ENCODE data around the gene MGLL. TPM values are rescaled to one million over a fixed set of nuclear protein-coding genes. Genes with fewer than 3 reads are reported as not detected.

The MGLL gene
- total RNA-seq, 1 donor from 2014 or later, result 12.5 TPM

DNA sequence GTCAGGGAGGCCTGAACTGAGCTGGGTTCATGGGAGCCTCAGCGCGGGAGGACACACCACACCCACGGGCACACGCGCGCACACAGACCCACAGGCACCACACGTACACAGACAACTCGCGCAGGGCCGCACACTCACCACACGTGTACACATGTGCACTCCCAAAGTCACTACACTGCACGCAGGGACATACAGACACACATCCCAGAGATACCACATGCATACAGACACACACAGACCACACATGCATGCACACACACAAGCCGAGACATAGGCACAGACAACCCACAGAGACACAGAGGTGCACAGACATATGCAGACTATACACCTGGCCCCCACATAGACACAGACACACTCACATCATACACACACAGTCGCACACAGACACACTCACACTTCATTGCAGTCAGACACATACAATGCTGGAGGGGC, 1.1 kb upstream of the MGLL start:
- H3K27ac ChIP-seq (ENCODE audit: low read depth, low read length), result peak overlapping the region; percentile 16
- peaks cover 20 to 41% (median 31%) of the 10 kb centered on the region in 3 donors for H3K4me1 ChIP-seq (ENCODE audit: control insufficient read depth in 3 of 3, insufficient read depth in 3 of 3, low read length in 3 of 3)
- H3K9ac ChIP-seq (ENCODE audit: low read depth in 1 of 3, low read length in 3 of 3), result peak overlapping the region; percentile 63 to 83 (median 71)

DNA sequence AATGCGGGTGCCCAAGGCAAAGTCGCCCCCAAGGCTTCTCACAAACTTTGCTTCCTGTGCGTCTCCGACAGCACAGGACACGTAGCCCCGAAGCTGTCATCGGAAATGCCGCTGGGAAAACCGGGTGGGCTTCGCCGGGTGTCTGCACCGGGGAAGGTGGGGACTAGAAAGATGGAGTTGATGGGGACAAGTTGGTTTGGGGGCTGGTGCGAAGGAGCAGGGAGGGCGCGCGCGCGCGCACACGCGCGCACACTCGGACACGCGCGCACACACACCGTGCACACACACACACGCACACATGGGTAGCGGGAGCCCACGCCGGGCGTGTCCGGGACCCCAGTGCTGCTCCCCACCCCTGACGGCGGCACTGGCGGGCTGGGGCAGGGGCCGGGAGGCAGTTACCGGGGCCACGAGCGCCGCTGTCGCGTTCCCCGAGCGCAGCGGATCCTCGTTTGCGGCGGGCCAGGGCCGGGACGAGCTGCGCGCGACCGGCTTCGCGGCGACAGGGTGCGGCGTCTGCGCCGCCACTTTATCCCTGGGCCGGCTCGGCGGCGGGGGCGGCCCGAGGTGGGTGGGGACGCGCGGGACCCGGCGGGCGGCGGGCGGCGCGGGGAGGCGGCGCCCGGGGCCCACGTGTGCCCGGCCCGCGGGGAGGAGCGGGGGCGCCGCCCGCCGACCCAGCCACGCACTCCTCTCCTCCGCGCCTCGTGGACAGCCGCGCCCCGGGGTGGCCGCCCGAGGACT, 539 bp upstream of the MGLL start:
- Histone ChIP-seq H3K27me3 (ENCODE audit: control insufficient read depth in 3 of 3, insufficient read depth in 3 of 3, low read length in 3 of 3) (no peaks in the 10 kb centered on the region), H3K36me3 (ENCODE audit: control insufficient read depth in 3 of 3, insufficient read depth in 3 of 3, low read length in 3 of 3) (peaks cover 0 to 13% (median 3%) of the 10 kb centered on the region in 3 donors), H3K4me1 (ENCODE audit: control insufficient read depth in 3 of 3, insufficient read depth in 3 of 3, low read length in 3 of 3) (peaks cover 23 to 45% (median 37%) of the 10 kb centered on the region in 3 donors), H3K9ac (ENCODE audit: low read depth in 1 of 3, low read length in 3 of 3) (peak overlapping the region; percentile 81 to 95 (median 88)), H3K4me3 (ENCODE audit: low read length in 3 of 3) (peak overlapping the region; percentile 84 to 93 (median 88)), H3K9me3 (ENCODE audit: control insufficient read depth in 3 of 3, low read length in 3 of 3) (no peaks in the 10 kb centered on the region), H3K27ac (ENCODE audit: low read depth, low read length) (peak overlapping the region; percentile 79)

More for the DNA sequence above, 1.1 kb upstream of the MGLL start:
- Histone ChIP-seq H3K27me3 (ENCODE audit: control insufficient read depth in 3 of 3, insufficient read depth in 3 of 3, low read length in 3 of 3) (no peaks in the 10 kb centered on the region), H3K36me3 (ENCODE audit: control insufficient read depth in 3 of 3, insufficient read depth in 3 of 3, low read length in 3 of 3) (peaks cover 0 to 12% (median 2%) of the 10 kb centered on the region in 3 donors), H3K4me3 (ENCODE audit: low read length in 3 of 3) (peak overlapping the region; percentile 65 to 84 (median 80)), H3K9me3 (ENCODE audit: control insufficient read depth in 3 of 3, low read length in 3 of 3) (no peaks in the 10 kb centered on the region)

DNA sequence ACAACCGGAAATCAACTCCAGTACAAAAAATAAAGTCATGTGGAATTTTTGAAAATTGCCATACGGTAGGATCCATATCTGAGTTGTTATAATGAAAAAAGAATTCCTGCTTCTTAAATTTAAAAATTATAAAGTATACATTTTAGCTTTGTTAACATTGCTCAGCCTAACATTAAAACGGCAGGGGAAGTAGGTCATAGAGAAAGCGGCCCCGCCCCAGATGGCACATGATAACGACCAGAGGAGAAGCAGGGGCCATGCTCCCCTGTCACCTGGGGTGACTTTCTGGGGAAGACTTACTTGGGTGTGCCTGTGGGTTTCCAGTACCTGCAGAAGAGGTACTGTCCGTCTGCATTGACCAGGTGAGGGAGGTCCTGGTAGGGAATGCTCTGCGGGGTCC, 921 bp downstream of the MGLL start:
- Histone ChIP-seq H3K9me3 (ENCODE audit: control insufficient read depth in 3 of 3, low read length in 3 of 3) (no peaks in the 10 kb centered on the region), H3K36me3 (ENCODE audit: control insufficient read depth in 3 of 3, insufficient read depth in 3 of 3, low read length in 3 of 3) (peaks cover 3 to 19% (median 7%) of the 10 kb centered on the region in 3 donors), H3K4me3 (ENCODE audit: low read length in 3 of 3) (peak overlapping the region; percentile 84 to 93 (median 88)), H3K9ac (ENCODE audit: low read depth in 1 of 3, low read length in 3 of 3) (peak overlapping the region in 2 of 3 donors; percentile 81 to 95), H3K4me1 (ENCODE audit: control insufficient read depth in 3 of 3, insufficient read depth in 3 of 3, low read length in 3 of 3) (peaks cover 37 to 59% (median 52%) of the 10 kb centered on the region in 3 donors), H3K27ac (ENCODE audit: low read depth, low read length) (peak overlapping the region; percentile 79), H3K27me3 (ENCODE audit: control insufficient read depth in 3 of 3, insufficient read depth in 3 of 3, low read length in 3 of 3) (no peaks in the 10 kb centered on the region)

DNA sequence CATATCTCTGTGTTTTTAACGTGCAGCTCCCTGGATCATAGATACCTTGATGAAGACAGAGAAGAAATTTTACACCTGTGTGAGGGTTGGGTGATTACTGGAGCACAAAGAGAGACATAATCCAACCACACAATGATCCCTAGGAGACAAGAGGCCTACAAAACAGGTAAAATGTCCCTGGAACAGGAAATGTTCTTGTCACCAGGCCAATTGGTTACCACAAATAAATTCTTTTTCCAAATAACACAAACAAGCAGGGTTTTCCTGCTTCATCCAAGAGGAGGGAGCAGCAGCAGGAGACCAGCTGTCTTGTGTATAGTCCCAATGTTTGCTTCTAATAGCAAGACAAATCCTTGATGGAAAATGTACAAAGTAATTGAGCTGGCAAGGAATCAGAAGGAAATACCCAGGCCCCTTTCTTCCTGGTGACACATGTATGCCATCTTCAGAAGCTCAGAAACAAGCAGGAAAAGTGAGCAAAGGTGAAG, 1.4 kb downstream of the MGLL start:
- H3K4me3 ChIP-seq (ENCODE audit: low read length in 3 of 3), result peak overlapping the region; percentile 6 to 88 (median 7)
- H3K4me1 ChIP-seq (ENCODE audit: control insufficient read depth in 3 of 3, insufficient read depth in 3 of 3, low read length in 3 of 3), result peaks cover 41 to 64% (median 52%) of the 10 kb centered on the region in 3 donors
- H3K9me3 ChIP-seq (ENCODE audit: control insufficient read depth in 3 of 3, low read length in 3 of 3), result no peaks in the 10 kb centered on the region
- peak overlapping the region; percentile 1 to 63 (median 24) for H3K9ac ChIP-seq (ENCODE audit: low read depth in 1 of 3, low read length in 3 of 3)
- no peaks in the 10 kb centered on the region for H3K27me3 ChIP-seq (ENCODE audit: control insufficient read depth in 3 of 3, insufficient read depth in 3 of 3, low read length in 3 of 3)
- H3K36me3 ChIP-seq (ENCODE audit: control insufficient read depth in 3 of 3, insufficient read depth in 3 of 3, low read length in 3 of 3), result peaks cover 6 to 22% (median 12%) of the 10 kb centered on the region in 3 donors
- peak overlapping the region; percentile 77 for H3K27ac ChIP-seq (ENCODE audit: low read depth, low read length)

DNA sequence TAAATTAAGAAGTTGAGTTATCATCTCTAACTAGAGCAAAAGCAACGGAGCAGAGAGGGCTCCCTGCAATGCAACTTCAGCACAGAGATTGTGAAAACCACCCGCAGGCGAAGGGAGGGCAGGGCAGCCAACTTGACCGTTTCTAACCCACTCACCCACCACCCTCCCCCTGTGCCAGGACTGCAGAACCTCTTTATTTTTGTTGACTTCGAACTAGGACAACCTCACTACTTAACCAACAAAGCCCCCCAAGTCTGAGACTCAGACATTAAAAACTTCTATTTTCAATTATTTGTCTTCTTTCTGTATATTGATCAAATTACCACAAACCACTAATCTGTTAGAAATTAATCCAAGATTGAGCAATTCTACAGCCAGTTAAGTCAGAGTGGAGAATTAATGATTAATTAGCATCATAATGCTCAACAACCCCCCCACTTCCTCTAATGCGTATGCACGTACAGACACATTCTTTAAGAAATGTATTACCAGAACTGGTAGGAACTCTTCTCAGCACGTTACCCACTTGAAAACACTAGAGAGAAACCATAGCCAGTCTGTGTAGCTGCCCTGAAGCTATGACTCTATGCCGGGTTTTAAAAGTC, 2.0 kb downstream of the MGLL start:
- H3K36me3 ChIP-seq (ENCODE audit: control insufficient read depth in 3 of 3, insufficient read depth in 3 of 3, low read length in 3 of 3), result peaks cover 11 to 26% (median 12%) of the 10 kb centered on the region in 3 donors
- peaks cover 47 to 70% (median 53%) of the 10 kb centered on the region in 3 donors for H3K4me1 ChIP-seq (ENCODE audit: control insufficient read depth in 3 of 3, insufficient read depth in 3 of 3, low read length in 3 of 3)
- H3K27me3 ChIP-seq (ENCODE audit: control insufficient read depth in 3 of 3, insufficient read depth in 3 of 3, low read length in 3 of 3), result no peaks in the 10 kb centered on the region
- peak overlapping the region; percentile 1 to 63 (median 24) for H3K9ac ChIP-seq (ENCODE audit: low read depth in 1 of 3, low read length in 3 of 3)
- H3K27ac ChIP-seq (ENCODE audit: low read depth, low read length), result peak overlapping the region; percentile 77
- no peaks in the 10 kb centered on the region for H3K9me3 ChIP-seq (ENCODE audit: control insufficient read depth in 3 of 3, low read length in 3 of 3)
- peak overlapping the region; percentile 27 to 88 (median 54) for H3K4me3 ChIP-seq (ENCODE audit: low read length in 3 of 3)

DNA sequence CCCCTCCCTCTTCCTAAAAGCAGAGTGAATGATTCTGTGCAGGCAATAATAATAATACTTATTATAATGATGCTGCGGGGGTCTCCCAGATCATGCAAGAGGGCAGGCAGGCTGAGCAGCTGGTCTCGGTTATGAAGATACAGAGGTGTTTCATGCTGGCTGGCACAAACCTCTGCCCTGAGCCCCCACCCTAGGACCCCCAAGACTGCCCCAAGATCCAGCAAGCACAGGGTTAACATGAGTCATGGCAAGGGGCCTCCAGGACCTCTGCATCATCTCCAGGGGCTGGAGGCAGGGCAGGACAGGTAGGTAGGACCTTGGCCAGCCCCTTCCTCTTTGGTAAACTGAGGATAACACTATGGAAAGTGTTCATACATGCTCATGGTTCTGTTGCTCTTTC, 2.7 kb downstream of the MGLL start:
- Histone ChIP-seq H3K27ac (ENCODE audit: low read depth, low read length) (peak overlapping the region; percentile 77), H3K4me3 (ENCODE audit: low read length in 3 of 3) (peak overlapping the region; percentile 27 to 88 (median 54)), H3K27me3 (ENCODE audit: control insufficient read depth in 3 of 3, insufficient read depth in 3 of 3, low read length in 3 of 3) (no peaks in the 10 kb centered on the region), H3K4me1 (ENCODE audit: control insufficient read depth in 3 of 3, insufficient read depth in 3 of 3, low read length in 3 of 3) (peaks cover 52 to 76% (median 59%) of the 10 kb centered on the region in 3 donors), H3K9ac (ENCODE audit: low read depth in 1 of 3, low read length in 3 of 3) (peak overlapping the region; percentile 1 to 63 (median 16)), H3K36me3 (ENCODE audit: control insufficient read depth in 3 of 3, insufficient read depth in 3 of 3, low read length in 3 of 3) (peaks cover 12 to 28% (median 13%) of the 10 kb centered on the region in 3 donors), H3K9me3 (ENCODE audit: control insufficient read depth in 3 of 3, low read length in 3 of 3) (no peaks in the 10 kb centered on the region)

DNA sequence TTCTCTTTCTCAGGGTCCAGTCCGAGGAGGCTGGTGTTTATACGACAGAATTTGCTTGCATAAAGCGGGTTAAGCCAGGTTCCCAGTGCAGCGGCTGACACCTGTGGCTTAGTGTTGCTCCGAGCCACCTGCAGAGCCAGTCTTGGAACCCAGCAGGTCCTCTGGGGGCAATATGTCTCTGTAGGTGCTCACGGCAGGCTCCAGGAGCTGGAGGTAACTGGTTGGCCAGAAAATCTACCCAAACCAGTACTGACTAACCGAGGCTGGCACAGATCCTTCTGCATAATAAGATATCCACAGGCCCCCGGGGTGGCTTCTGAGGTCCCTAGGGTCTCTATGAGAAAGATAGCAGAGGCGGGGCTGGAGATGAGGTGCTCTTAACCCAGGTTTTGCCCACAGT, 3.2 kb downstream of the MGLL start:
- Histone ChIP-seq H3K9me3 (ENCODE audit: control insufficient read depth in 3 of 3, low read length in 3 of 3) (no peaks in the 10 kb centered on the region), H3K9ac (ENCODE audit: low read depth in 1 of 3, low read length in 3 of 3) (peak overlapping the region in 2 of 3 donors; percentile 1 to 16), H3K27me3 (ENCODE audit: control insufficient read depth in 3 of 3, insufficient read depth in 3 of 3, low read length in 3 of 3) (no peaks in the 10 kb centered on the region), H3K27ac (ENCODE audit: low read depth, low read length) (peak overlapping the region; percentile 77), H3K4me1 (ENCODE audit: control insufficient read depth in 3 of 3, insufficient read depth in 3 of 3, low read length in 3 of 3) (peaks cover 58 to 80% (median 61%) of the 10 kb centered on the region in 3 donors), H3K4me3 (ENCODE audit: low read length in 3 of 3) (peak overlapping the region in 1 of 3 donors; percentile 22), H3K36me3 (ENCODE audit: control insufficient read depth in 3 of 3, insufficient read depth in 3 of 3, low read length in 3 of 3) (peaks cover 12 to 30% (median 13%) of the 10 kb centered on the region in 3 donors)

DNA sequence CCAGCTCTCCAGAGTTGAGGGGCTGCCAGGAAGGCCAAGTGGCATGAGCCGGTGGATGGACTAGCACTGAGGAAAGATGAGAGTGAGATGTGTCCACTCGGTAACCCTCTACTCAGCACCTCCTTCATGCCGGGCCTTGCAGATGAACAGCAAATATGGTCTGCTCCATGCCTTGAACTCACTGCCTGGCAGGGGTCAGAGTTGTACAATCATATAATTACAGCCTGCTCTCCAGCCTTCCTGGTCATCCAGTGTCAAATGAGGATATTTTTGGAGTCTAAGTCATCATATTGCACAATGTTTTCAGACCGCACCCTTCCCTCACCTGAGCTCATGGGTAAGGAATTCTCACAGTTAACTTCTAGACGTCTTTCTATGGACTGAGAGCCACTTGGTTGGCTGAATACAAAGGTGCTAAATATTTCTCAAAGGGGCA, 4.9 kb downstream of the MGLL start:
- Histone ChIP-seq H3K9me3 (ENCODE audit: control insufficient read depth in 3 of 3, low read length in 3 of 3) (no peaks in the 10 kb centered on the region), H3K4me3 (ENCODE audit: low read length in 3 of 3) (peak overlapping the region in 2 of 3 donors; percentile 18 to 41), H3K9ac (ENCODE audit: low read depth in 1 of 3, low read length in 3 of 3) (peak overlapping the region in 2 of 3 donors; percentile 51 to 55), H3K27me3 (ENCODE audit: control insufficient read depth in 3 of 3, insufficient read depth in 3 of 3, low read length in 3 of 3) (no peaks in the 10 kb centered on the region), H3K36me3 (ENCODE audit: control insufficient read depth in 3 of 3, insufficient read depth in 3 of 3, low read length in 3 of 3) (peaks cover 16 to 42% (median 20%) of the 10 kb centered on the region in 3 donors), H3K4me1 (ENCODE audit: control insufficient read depth in 3 of 3, insufficient read depth in 3 of 3, low read length in 3 of 3) (peaks cover 58 to 73% (median 62%) of the 10 kb centered on the region in 3 donors), H3K27ac (ENCODE audit: low read depth, low read length) (peak overlapping the region; percentile 77)

DNA sequence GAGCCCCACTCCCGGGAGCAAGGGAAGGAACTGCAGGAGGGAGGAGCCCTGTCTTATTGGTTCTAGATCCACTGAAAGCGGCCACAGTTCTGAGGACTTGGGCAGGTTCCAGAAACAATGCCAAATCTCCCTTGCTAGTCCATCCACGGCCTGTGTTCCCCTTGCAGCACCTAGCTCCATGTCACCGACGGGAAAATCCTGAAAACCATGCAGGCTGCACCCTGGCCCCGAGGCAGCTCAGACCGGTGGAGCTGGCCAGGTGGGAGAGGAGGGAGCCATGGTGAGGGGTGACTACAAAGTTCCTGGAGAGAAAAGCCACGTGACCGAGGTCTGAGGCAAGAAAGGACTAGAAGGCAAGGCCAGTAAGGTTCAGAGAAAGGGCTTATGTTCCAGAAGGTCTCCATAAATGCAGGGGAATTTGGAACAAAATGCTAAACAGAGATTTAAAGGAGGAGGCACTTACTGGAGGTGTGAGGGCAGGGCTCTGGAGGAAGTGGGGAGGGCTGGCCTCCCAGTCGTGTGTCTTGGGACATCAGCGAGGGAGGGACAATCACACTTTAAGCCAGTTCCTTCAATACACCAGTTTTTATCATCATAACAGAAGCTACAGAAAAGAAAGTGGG, 5.4 kb downstream of the MGLL start:
- H3K27ac ChIP-seq (ENCODE audit: low read depth, low read length), result peak overlapping the region; percentile 77
- H3K9me3 ChIP-seq (ENCODE audit: control insufficient read depth in 3 of 3, low read length in 3 of 3), result no peaks in the 10 kb centered on the region
- peaks cover 21 to 47% (median 21%) of the 10 kb centered on the region in 3 donors for H3K36me3 ChIP-seq (ENCODE audit: control insufficient read depth in 3 of 3, insufficient read depth in 3 of 3, low read length in 3 of 3)
- H3K4me3 ChIP-seq (ENCODE audit: low read length in 3 of 3), result peak overlapping the region in 2 of 3 donors; percentile 18 to 41
- no peaks in the 10 kb centered on the region for H3K27me3 ChIP-seq (ENCODE audit: control insufficient read depth in 3 of 3, insufficient read depth in 3 of 3, low read length in 3 of 3)
- peaks cover 55 to 68% (median 58%) of the 10 kb centered on the region in 3 donors for H3K4me1 ChIP-seq (ENCODE audit: control insufficient read depth in 3 of 3, insufficient read depth in 3 of 3, low read length in 3 of 3)
- peak overlapping the region in 2 of 3 donors; percentile 51 to 55 for H3K9ac ChIP-seq (ENCODE audit: low read depth in 1 of 3, low read length in 3 of 3)

Measured in skeletal muscle tissue (tissue), 4 donors.